Suppressor macrophage treated with lipopolysaccharide for 1 hour (primary cell): Measurements from ENCODE around the gene PHF5A.
"Not testable (repeated sequence)": the region's sequence is repeated elsewhere in the genome, so short reads cannot be mapped to it uniquely, and the experiment has no call there.

ENCODE experiments used
- DNase-seq, 3 donors: peaks; one replicate each; pipeline ENCODE4 v3.0.0-alpha.2; 2020 to 2022

Gene PHF5A

DNA sequence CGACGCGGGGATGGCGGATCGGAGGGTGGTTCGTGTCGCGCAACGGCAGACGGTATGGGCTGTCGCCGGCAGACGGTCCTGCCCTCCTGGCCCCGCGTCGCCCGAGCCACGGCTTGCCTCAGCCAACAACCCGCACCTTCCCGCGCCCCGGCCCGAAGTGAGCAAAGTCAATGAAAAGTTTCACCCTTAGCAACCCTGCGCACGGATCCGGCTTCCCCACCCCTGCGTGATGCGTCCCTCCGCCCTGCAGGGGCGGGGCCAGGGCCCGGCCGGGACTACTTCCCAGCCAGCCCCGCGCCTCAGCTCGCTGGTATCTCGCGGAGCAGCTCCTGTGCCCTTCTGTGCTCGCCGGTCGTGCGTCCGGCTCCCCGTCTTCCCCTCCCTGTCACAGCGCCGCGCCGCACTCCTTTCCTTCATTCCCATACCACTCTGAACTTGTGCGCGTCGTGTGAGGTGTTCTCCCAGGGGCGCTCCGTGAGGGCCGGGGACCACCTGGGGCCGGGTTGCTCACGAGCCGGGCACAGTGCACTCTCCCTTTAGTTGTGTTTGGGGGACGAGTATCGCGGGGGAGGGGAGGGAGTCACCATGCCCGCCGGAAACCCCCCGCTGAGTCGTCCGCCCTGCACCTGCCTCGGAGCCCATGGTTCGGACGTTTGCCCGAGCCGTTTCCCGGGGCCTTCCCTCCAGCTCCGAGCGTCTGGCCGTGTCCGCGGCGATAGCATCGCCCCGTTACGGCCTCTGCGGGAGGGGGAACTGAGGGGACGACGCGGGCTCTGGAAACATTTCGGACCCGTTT is 21.7 kb downstream of the PHF5A start, which contains the start of gene TOB2:
Gene TOB2 (minus strand): TSS at position 163 of the 796 bp plus-strand sequence. CDS start 9,456 bp downstream, outside the sequence.
- peak; percentile 95 to 98 (median 97) for DNase-seq

DNA sequence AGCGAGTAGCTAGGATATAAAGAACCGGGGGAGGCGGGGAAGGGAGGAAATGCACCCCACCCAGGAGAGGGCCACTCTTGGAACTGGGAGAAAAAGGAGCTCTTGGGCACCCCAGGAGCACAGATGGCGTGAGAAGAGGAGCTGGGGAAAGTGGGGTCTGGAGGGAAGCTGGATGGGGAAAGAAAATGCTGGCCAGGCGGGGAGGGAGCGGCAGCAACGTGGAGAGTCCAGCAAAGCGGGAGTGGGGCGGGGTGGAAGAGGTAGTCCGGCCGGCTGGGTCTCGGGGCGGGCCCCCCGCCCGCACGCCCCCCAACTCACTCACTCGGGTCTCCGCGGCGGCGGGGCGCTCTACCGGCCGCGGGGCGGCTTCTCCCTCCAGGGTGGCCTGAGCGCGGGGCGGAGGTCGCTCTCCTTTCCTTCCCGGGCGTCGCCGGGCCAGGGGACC is 22.4 kb downstream of the PHF5A start:
- DNase-seq: peak in 2 of 3 donors; percentile 24 to 51

DNA sequence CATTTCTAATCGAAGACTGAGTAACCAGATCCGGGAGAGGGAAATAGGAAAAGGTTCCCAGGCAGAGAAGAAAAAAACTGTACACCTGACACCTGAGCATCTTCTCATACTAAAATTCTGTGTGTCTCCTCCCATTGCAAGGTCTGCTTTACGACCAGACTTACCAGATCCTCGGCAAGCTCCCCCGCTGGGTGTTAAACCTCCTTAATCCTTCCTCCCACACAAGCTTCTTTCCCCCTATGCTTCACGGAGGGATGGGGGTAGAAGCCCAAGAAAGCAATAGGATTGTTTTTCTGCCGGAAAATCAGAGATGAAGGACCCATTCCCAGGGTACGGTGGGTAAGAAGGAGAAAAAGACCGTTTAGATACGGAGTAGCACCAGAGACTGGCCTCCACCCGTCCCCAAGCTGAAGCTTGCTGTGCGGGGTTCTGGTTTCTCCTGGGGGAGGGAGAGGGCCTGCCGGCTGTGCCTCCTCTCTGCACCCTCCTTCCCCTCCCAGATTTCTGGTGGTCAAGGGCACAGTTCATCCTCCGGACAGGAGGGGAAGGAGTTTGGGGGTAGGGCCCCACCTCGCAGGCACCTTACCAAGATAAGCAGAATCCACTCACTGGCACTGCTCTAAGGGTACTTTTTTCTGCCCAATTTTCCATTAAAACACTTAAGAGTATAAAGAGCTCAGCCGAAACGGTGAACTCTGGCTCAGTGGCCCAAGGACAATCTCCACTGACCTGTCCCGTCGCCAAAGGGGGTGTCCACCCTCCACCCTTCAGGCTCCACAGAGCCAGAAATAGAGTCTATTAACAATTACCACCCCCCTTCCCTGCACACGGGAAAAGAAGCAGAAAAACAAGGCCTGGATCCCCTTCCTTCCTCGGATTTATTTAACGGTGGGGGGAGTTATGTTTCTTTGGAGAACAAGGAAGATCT is 23.1 kb downstream of the PHF5A start:
- DNase-seq: peak; percentile 28 to 46 (median 38)

GRCh38 chr22:41444360-41445128 is 23.9 kb downstream of the PHF5A start:
- peak; percentile 95 to 96 (median 95) for DNase-seq

DNA sequence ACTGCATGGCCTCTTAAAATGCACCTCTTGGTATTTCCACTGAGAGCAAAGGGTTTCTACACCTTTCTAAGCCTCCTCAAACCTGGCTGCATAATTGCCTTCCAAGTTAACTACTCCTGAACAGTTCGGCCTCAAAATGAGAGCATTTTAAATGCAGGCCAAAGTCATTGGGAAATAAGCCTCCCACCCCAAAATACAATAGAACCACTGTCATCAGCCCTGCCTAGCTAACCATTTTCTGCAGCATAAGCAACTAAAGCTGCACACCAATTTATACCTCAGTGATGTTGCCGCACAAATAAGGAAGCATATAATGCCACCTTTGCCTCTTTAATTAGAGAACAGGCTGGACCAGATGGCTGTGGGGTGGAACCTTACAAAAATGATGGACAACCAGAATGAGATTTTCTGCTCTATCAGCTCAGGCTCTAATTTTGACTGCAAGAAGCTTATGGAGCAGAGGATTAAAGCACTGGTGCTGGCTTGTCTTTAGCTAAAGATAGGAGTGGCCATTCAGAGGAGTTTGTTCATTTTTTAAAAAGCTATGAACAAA is 26.2 kb downstream of the PHF5A start:
- peak in 1 of 3 donors; percentile 16 for DNase-seq

GRCh38 chr22:41440511-41440910 is 28.0 kb downstream of the PHF5A start:
- DNase-seq: not testable (repeated sequence)

GRCh38 chr22:41437198-41437597 is 31.3 kb downstream of the PHF5A start:
- no peak for DNase-seq

GRCh38 chr22:41436322-41437113 is 32.0 kb downstream of the PHF5A start:
- DNase-seq: no peak

GRCh38 chr22:41435560-41435959 is 32.9 kb downstream of the PHF5A start:
- no peak for DNase-seq

GRCh38 chr22:41434361-41435003 is 34.0 kb downstream of the PHF5A start:
- DNase-seq: not testable (repeated sequence)

- DNase-seq: not testable (repeated sequence)
Measured at GRCh38 chr22:41433480-41433879, 35.0 kb downstream of the PHF5A start.

GRCh38 chr22:41431656-41432055 is 36.8 kb downstream of the PHF5A start:
- no peak for DNase-seq

GRCh38 chr22:41429951-41430332 is 38.5 kb downstream of the PHF5A start:
- no peak for DNase-seq

DNA sequence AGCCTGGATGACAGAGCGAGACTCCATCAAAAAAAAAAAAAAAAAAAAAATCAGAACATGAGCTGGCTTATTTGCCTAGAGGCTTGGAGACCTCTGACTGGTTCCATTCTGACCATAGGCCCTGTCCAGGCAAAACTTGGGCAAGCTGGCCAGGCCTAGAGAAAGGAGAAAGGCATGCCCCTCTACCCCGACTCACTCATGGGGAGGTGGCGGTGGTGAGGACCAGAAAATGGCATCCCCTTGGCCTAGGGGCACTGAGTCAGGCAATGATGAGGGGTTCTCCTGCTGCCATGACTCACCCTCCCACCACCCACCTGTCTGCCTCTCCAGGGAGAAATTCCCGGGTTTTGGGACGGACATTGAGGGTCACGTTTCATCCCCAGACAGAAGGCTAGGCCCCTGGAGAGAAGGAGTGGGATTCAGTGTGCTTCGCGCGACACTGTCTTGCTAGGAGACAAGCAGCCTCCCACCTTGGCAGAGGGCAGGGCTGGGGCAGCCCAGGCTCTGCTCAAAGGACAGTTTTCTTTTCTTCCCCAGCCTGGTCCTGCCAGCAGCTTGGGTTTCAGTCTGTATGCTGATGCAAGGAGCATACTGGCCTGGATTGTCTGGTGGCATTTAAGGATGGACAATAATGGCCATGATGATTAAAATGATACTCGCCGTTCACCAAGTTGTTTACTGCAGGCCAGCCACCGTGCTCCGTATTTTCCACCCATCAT is 39.1 kb downstream of the PHF5A start:
- DNase-seq: no peak

- no peak for DNase-seq
Measured at GRCh38 chr22:41425660-41426365, 42.7 kb downstream of the PHF5A start.

- no peak for DNase-seq
Measured at GRCh38 chr22:41418717-41419116, 49.8 kb downstream of the PHF5A start.

GRCh38 chr22:41417622-41418390 is 50.7 kb downstream of the PHF5A start:
- no peak for DNase-seq

- no peak for DNase-seq
Measured at GRCh38 chr22:41415554-41415953, 52.9 kb downstream of the PHF5A start.
